HCT116 (cell line): ENCODE data around the gene ZNF697. TPM values are rescaled to one million over a fixed set of nuclear protein-coding genes. Genes with fewer than 3 reads are reported as not detected.
"Not testable (repeated sequence)": the region's sequence is repeated elsewhere in the genome, so short reads cannot be mapped to it uniquely, and the experiment has no call there.

Experiments
- ATAC-seq: fragments of 200-7000 bp; cut with Tn5 transposase; 2 replicates; pipeline ENCODE4 v1.9.1; 2020; ENCODE audit warnings: mild to moderate bottlenecking, moderate library complexity
- BruUV-seq: library from RNA; stranded (reverse); fragments of 400-500 nt; replicated peaks from 2 replicates; lab custom pipeline; 2021; lab: Mats Ljungman, UMichigan
- CTCF ChIA-PET: fragments of 300-600 bp; sonication (Branson Sonifier 250); formaldehyde crosslinking; loops from one replicate; lab custom pipeline; 2021; ENCODE audit warnings: antibody characterized with exemption; lab: Charles Lee
- POLR2A ChIA-PET: fragments of 300-600, 350-600 bp; sonication (Branson Sonifier 250); formaldehyde crosslinking; loops from one replicate; lab custom pipeline; 2021; ENCODE audit warnings: antibody characterized with exemption; lab: Charles Lee
- RAD21 ChIA-PET, 2 experiments: fragments of 300-600 bp; sonication (Branson Sonifier 250); formaldehyde crosslinking; loops; one replicate each; lab custom pipeline; 2023; ENCODE audit warnings: low total read pairs in 2 of 2; ENCODE audit not compliant: uncharacterized antibody in 2 of 2, unreplicated experiment in 2 of 2, low non-redundant PET in 1 of 2; lab: Charles Lee
- DNase-seq: peaks from one replicate; pipeline ENCODE4 v3.0.0-alpha.2; 2010; ENCODE audit warnings: low read depth, low spot score
- H2AFZ ChIP-seq: fragments of 200-600 bp; shearing (Covaris generic), sonication (generic); 2 replicates; pipeline ENCODE4 v1.6.1; 2017; ENCODE audit warnings: low read depth, mixed run types, mixed read lengths, antibody characterized with exemption, low read length; ENCODE audit not compliant: poor library complexity, severe bottlenecking
- H3K27ac ChIP-seq: 2 replicates; pipeline ENCODE4 v1.5.1; 2012; ENCODE audit warnings: low read depth, low read length
- H3K27me3 ChIP-seq: fragments of 200-600 bp; sonication (generic); 2 replicates; pipeline ENCODE4 v1.6.1; 2016; ENCODE audit warnings: mixed run types, low read length, mixed read lengths; ENCODE audit not compliant: insufficient read depth
- H3K36me3 ChIP-seq, 2 experiments: fragments of 200-500 bp in 1 of 2; fragments of 200-600 bp in 1 of 2; sonication (Bioruptor generic) in 1 of 2; sonication (generic) in 1 of 2; 2 replicates each; pipeline versions ENCODE4 v1.5.1 to v1.6.1; 2014 to 2016; ENCODE audit warnings: low read length in 2 of 2, inconsistent platforms in 1 of 2, mixed read lengths in 1 of 2, mixed run types in 1 of 2; ENCODE audit not compliant: insufficient read depth in 2 of 2, control insufficient read depth in 1 of 2
- H3K4me1 ChIP-seq, 2 experiments: fragments of 200-600 bp in 1 of 2; sonication (generic) in 1 of 2; 2 replicates each; pipeline versions ENCODE4 v1.5.1 to v1.6.1; 2012 to 2017; ENCODE audit warnings: low read length in 2 of 2, inconsistent platforms in 1 of 2, mild to moderate bottlenecking in 1 of 2, mixed read lengths in 1 of 2, mixed run types in 1 of 2, moderate library complexity in 1 of 2; ENCODE audit not compliant: insufficient read depth in 2 of 2, control insufficient read depth in 1 of 2
- H3K4me2 ChIP-seq: fragments of 200-600 bp; sonication (generic); 2 replicates; pipeline ENCODE4 v1.6.1; 2017; ENCODE audit warnings: mixed run types, low read length, mixed read lengths
- H3K4me3 ChIP-seq, 2 experiments: fragments of 200-600 bp in 1 of 2; sonication (generic) in 1 of 2; replicated peaks in 1 of 2; 2 replicates each; pipeline ENCODE4 v1.5.1; 2011 to 2016; ENCODE audit warnings: low read length in 2 of 2, control low read depth in 1 of 2, low read depth in 1 of 2, mild to moderate bottlenecking in 1 of 2, mixed read lengths in 1 of 2, mixed run types in 1 of 2
- H3K79me2 ChIP-seq: fragments of 200-600 bp; sonication (generic); 2 replicates; pipeline ENCODE4 v1.6.1; 2017; ENCODE audit warnings: mild to moderate bottlenecking, mixed run types, low read length, moderate library complexity, mixed read lengths; ENCODE audit not compliant: insufficient read depth
- H3K9ac ChIP-seq: fragments of 200-600 bp; sonication (generic); 2 replicates; pipeline ENCODE4 v1.6.1; 2016; ENCODE audit warnings: low read length, mixed read lengths
- H3K9me2 ChIP-seq: fragments of 200-600 bp; sonication (generic), shearing (Covaris generic); 2 replicates; pipeline ENCODE4 v1.6.1; 2017; ENCODE audit warnings: mixed run types, mild to moderate bottlenecking, moderate library complexity; ENCODE audit not compliant: insufficient read depth
- H3K9me3 ChIP-seq, 2 experiments: fragments of 200-500 bp in 1 of 2; fragments of 200-600 bp in 1 of 2; sonication (Bioruptor generic) in 1 of 2; sonication (generic) in 1 of 2; 2 replicates each; pipeline ENCODE4 v1.6.1; 2014 to 2017; ENCODE audit warnings: low read length in 2 of 2, mixed read lengths in 2 of 2, inconsistent platforms in 1 of 2, low read depth in 1 of 2, mild to moderate bottlenecking in 1 of 2, mixed run types in 1 of 2, moderate library complexity in 1 of 2; ENCODE audit not compliant: control insufficient read depth in 1 of 2, insufficient read depth in 1 of 2
- H4K20me1 ChIP-seq: fragments of 200-600 bp; sonication (generic), shearing (Covaris generic); 2 replicates; pipeline ENCODE4 v1.6.1; 2017; ENCODE audit warnings: mixed run types, mild to moderate bottlenecking, moderate library complexity; ENCODE audit not compliant: insufficient read depth
- EGR1 ChIP-seq: IDR thresholded peaks from 2 replicates; pipeline ENCODE4 v1.6.1; 2012; ENCODE audit warnings: low read depth
- FOSL1 ChIP-seq: IDR thresholded peaks from 2 replicates; pipeline ENCODE4 v1.6.1; 2012; ENCODE audit warnings: low read depth
- JUND ChIP-seq: IDR thresholded peaks from 2 replicates; pipeline ENCODE4 v1.6.1; 2012
- RAD21 ChIP-seq: IDR thresholded peaks from 2 replicates; pipeline ENCODE4 v1.6.1; 2012; ENCODE audit warnings: low read depth, mild to moderate bottlenecking
- SP1 ChIP-seq: IDR thresholded peaks from 2 replicates; pipeline ENCODE4 v1.6.1; 2012; ENCODE audit warnings: low read depth
- SRF ChIP-seq: IDR thresholded peaks from 2 replicates; pipeline ENCODE4 v1.6.1; 2012; ENCODE audit warnings: low read depth
- TCF7L2 ChIP-seq: IDR thresholded peaks from 2 replicates; pipeline ENCODE4 v1.7.0; 2011; ENCODE audit warnings: borderline replicate concordance, inconsistent platforms; ENCODE audit not compliant: insufficient read depth, insufficient read length; ENCODE audit errors: extremely low read depth
- ZFX ChIP-seq: fragments of 450-650 bp; IDR thresholded peaks from 2 replicates; pipeline ENCODE4 v1.6.1; 2017
- ZNF274 ChIP-seq: fragments of 200-500 bp; sonication (Bioruptor generic); IDR thresholded peaks from 2 replicates; pipeline ENCODE4 v1.6.1; 2014; ENCODE audit warnings: mild to moderate bottlenecking, low read depth, low read length, inconsistent platforms
- intact Hi-C: fragments of 100-400 bp; cut with micrococcal nuclease; formaldehyde crosslinking; loops from 2 replicates; pipeline ENCODE4 v1.10.0; 2022
- total RNA-seq: library from RNA; stranded (reverse); gene quantifications from one replicate; pipeline ENCODE4 v1.2.1, GENCODE V29; 2021; ENCODE audit not compliant: unreplicated experiment
- TF ChIP-seq, protein P1 (sequence below): IDR thresholded peaks from 2 replicates; pipeline ENCODE4 v1.6.1; 2012; ENCODE audit warnings: low read depth
- TF ChIP-seq, protein P2 (sequence below): IDR thresholded peaks from 2 replicates; pipeline ENCODE4 v1.6.1; 2012

ZNF697 gene
- total RNA-seq, 1 experiment from 2014 or later, result 5.9 TPM

DNA sequence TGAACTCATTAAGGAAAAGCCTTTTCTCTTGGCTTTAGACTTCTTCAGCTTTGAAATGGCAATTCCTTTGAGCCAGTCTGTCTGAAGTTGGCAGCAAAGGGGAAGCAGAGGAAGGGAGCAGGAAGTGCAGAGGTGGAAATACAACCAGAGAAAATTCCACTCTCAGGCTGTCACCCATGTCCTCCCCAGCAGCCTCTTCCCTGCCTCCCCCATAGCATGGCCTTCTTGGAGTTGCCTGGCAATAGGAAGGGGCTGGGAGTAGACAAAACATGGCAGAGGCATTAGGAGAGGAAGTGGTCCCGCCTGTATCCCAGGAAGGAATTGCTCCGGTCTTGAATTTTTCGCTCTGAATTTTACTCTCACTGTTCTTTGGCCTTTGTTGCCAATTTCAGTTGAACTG is 44.8 kb downstream of the ZNF697 start:
- BruUV-seq, H3K36me3 ChIP-seq, DNase-seq, H3K27me3 ChIP-seq, H3K4me3 ChIP-seq, ATAC-seq, H4K20me1 ChIP-seq, RAD21 ChIA-PET, intact Hi-C loops, POLR2A ChIA-PET, H3K9ac ChIP-seq, CTCF ChIA-PET, H2AFZ ChIP-seq, H3K9me3 ChIP-seq, H3K27ac ChIP-seq, H3K9me2 ChIP-seq, H3K79me2 ChIP-seq: not testable (repeated sequence)
- H3K4me2 ChIP-seq, result peak overlapping the region; percentile 30; the same call in 1 of the 2 replicates
- peaks cover 0 to 22% of the 10 kb centered on the region in 2 experiments; a peak in 2 of 4 replicates for H3K4me1 ChIP-seq

DNA sequence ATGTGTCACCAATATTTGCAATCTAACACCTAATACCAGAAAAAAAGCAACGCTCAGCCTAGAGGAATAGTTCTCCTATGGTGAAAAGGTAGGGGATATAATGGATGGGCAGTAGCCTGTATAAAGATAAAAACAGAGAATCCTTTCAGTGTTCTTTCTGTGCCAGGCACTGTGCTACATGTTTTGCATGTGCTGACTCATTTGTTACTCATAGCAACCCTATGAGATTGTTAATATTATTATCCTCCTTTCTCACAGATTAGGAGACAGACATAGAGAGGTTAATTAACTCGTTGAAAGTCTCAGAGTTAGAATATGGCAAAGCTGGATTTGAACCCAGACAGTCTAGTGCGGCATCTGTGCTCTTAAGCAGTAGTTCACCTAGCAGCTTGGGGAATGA is 45.3 kb downstream of the ZNF697 start:
- H2AFZ ChIP-seq, H3K27ac ChIP-seq, H3K79me2 ChIP-seq, H3K27me3 ChIP-seq, H3K4me3 ChIP-seq, DNase-seq, CTCF ChIA-PET, BruUV-seq, intact Hi-C loops, H3K9me2 ChIP-seq, H4K20me1 ChIP-seq, H3K9ac ChIP-seq, RAD21 ChIA-PET, POLR2A ChIA-PET, H3K9me3 ChIP-seq: not testable (repeated sequence)
- Histone ChIP-seq H3K4me1 (peaks cover 0 to 22% of the 10 kb centered on the region in 2 experiments; a peak in 2 of 4 replicates), H3K4me2 (peak overlapping the region; percentile 30; the same call in 1 of the 2 replicates)
- peak; percentile 20; the same call in 1 of the 2 replicates for TF ChIP-seq FOSL1
- TF ChIP-seq, all 23 proteins: peak for 1; not testable (repeated sequence) for 22
- peak; percentile 52 for ATAC-seq
- H3K36me3 ChIP-seq, result not testable (repeated sequence)

DNA sequence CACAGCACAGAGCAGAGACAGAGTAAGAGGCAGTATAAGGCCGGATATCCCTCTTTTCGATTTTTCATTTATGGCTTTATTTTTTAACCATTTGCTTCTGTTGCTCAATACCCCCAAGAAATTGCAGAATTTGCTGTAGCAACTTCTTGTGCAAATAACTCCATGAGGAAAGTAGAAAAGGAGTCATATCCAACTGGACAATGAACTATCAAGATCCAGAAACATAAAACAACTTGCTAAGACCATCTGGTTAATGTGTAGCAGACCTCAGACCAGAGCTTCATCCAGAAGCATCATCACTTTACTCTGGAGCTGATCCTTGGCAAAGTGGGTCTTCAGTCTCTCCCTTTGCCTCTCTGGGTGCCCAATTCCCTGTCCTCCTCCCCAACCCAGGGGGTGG is 45.9 kb downstream of the ZNF697 start:
- RAD21 ChIA-PET, result no interaction called here
- Histone ChIP-seq H3K79me2 (no peaks in the 10 kb centered on the region), H4K20me1 (no peaks in the 10 kb centered on the region), H3K27ac (no peak overlapping the region), H3K4me1 (peaks cover 0 to 22% of the 10 kb centered on the region in 2 experiments; a peak in 2 of 4 replicates), H3K9ac (no peak overlapping the region), H3K4me2 (0 out of 2 replicates have a peak overlapping the region, but pooled peaks have one; percentile 30), H3K9me3 (no peaks in the 10 kb centered on the region), H3K27me3 (no peaks in the 10 kb centered on the region), H3K9me2 (no peaks in the 10 kb centered on the region), H3K36me3 (no peaks in the 10 kb centered on the region), H3K4me3 (no peak overlapping the region), H2AFZ (no peak overlapping the region)
- CTCF ChIA-PET, result no interaction called here
- no peak for DNase-seq
- POLR2A ChIA-PET, result no interaction called here
- ATAC-seq, result no peak
- intact Hi-C loops, result no loop called here
- no TSS peak for BruUV-seq
- TF ChIP-seq, protein P1, sequence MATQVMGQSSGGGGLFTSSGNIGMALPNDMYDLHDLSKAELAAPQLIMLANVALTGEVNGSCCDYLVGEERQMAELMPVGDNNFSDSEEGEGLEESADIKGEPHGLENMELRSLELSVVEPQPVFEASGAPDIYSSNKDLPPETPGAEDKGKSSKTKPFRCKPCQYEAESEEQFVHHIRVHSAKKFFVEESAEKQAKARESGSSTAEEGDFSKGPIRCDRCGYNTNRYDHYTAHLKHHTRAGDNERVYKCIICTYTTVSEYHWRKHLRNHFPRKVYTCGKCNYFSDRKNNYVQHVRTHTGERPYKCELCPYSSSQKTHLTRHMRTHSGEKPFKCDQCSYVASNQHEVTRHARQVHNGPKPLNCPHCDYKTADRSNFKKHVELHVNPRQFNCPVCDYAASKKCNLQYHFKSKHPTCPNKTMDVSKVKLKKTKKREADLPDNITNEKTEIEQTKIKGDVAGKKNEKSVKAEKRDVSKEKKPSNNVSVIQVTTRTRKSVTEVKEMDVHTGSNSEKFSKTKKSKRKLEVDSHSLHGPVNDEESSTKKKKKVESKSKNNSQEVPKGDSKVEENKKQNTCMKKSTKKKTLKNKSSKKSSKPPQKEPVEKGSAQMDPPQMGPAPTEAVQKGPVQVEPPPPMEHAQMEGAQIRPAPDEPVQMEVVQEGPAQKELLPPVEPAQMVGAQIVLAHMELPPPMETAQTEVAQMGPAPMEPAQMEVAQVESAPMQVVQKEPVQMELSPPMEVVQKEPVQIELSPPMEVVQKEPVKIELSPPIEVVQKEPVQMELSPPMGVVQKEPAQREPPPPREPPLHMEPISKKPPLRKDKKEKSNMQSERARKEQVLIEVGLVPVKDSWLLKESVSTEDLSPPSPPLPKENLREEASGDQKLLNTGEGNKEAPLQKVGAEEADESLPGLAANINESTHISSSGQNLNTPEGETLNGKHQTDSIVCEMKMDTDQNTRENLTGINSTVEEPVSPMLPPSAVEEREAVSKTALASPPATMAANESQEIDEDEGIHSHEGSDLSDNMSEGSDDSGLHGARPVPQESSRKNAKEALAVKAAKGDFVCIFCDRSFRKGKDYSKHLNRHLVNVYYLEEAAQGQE, result no peak
- TF ChIP-seq, protein P2, sequence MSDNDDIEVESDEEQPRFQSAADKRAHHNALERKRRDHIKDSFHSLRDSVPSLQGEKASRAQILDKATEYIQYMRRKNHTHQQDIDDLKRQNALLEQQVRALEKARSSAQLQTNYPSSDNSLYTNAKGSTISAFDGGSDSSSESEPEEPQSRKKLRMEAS, result no peak
- TF ChIP-seq SP1 (no peak), TCF7L2 (no peak), RAD21 (no peak), SRF (no peak), ZNF274 (no peak), FOSL1 (no peak), ZFX (no peak), EGR1 (no peak), JUND (no peak)
